IPS-11a (cell line): ENCODE data around the gene ATP11A.

Source experiments
- H3K4me3 ChIP-seq: one replicate; pipeline ENCODE4 v1.5.1; 2013; ENCODE audit warnings: low read depth, low read length, control low read depth

ATP11A gene

DNA sequence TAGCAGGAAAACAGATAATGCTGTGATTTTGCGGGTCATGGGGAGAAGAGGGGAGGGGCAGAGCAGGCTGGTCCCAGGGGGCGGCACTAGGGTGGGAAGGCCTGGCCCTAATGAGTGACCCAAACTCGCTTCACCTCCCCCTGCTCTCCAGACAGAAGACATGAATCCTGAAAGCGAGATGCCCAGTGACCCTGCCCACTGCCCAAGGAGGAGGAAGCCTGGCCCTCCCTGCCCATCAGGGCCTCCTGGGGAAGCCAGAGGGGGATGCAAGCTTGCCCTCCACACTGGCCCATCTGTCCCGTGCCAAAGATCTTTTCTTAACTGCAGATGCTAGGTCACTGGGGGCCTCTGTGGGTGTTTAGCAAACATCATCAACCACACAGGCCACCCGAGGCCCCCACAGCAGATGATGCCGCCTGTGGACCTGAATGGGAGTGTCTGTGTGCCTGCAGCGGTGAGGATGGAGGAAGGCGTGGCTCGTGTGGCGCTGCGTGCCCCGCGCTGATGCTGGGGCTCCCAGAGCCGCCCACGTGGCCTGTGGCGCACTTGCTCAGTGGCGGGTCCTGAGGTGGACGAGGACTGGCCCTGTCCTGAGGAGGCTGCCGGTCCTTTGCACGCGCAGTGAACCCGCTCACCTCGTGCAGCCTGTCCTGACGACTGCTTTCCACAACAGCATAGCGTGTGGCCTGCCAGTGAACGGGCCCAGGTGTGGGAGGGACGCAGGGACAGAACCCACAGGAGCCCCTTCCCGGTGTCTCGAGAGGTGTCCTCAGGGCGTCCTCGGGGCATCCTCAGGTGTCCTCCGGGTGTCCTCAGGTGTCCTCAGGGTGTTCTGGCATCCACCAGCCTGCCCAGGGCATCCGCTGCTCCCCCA is 198.6 kb downstream of the ATP11A start:
- no peak overlapping the region for H3K4me3 ChIP-seq

DNA sequence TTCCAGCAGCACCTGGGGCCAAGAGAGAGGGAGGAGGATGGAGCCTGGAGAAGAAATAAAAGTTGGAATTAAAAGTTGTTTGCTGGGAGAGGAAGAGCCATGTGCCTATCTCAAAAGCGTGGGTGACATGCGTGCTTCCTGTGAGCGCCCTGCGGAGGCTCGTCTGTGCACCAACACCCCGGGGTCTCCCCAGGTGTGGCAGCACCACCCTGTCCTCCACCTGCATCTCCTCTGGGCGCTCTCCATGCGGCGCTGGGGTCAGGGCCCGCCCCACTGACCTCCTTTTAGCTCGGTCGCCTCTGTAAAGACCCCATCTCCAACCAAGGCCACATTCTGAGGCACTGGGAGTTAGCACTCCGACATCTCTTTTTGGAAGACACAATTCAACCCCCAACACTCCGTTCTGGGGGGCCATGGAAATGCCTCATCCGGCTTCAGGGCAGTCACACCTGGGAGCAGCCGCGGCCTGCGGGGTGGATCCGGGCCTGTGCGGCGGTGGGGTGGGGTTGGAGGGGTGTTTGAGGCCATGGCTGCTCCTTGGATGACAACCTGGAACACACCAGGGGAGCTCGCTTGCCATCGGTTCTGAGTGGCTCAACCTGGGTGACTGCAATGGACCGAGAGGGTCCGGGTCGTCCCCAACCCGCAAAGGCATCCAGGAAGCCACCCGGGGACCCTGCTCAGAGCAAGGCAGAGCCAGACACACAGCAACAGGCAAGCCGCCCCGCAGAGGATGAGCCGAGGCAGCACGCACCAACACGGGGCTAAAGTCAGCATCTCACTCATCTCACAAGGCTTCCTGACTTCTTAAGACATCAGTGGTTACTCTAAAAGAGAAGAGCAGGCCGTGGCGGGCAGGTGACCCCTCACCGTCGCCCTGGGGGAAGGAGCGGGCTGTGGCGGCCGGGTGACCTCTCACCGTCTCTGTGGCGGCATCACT is 199.8 kb downstream of the ATP11A start:
- H3K4me3 ChIP-seq, result no peak overlapping the region

DNA sequence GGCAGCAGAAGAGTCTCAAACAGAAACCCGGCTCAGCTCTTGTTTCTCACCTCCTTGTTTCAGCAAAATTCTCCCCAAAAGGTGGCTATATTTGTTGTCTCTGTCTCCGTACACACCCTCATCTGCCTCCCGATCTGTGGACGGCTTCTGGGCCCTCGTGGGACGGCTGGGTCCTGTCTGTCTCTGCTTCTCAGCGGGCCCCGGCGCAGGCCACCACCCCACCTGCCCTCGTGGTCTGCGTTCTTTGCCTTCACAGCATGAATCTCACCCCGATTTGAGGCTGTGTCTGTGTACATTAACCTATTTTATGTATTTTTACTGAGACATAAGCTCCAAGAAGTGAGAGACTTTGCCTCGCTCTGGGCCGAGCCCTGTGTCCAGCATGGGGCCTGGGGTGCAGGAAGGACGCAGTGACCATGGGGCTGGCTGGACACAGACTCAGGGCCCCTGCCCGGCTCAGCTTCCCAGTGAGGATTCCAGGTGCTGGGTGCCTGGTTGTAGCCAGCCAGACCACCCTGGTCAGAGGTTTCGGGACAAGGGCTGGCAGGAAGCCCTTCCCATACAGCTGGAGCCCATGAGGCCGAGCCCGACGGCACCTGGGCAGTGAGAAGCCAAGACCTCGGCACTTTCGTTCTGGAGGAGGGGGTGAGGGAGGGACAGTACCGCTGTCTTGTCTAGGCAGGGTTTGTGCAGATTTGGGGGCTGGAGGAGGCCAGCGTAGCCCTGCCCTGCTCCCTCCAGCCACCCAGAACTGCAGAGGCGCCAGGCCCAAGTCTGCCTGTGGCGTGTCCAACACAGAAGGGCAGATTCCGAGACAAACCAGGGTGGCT is 200.7 kb downstream of the ATP11A start:
- H3K4me3 ChIP-seq, result no peak overlapping the region

DNA sequence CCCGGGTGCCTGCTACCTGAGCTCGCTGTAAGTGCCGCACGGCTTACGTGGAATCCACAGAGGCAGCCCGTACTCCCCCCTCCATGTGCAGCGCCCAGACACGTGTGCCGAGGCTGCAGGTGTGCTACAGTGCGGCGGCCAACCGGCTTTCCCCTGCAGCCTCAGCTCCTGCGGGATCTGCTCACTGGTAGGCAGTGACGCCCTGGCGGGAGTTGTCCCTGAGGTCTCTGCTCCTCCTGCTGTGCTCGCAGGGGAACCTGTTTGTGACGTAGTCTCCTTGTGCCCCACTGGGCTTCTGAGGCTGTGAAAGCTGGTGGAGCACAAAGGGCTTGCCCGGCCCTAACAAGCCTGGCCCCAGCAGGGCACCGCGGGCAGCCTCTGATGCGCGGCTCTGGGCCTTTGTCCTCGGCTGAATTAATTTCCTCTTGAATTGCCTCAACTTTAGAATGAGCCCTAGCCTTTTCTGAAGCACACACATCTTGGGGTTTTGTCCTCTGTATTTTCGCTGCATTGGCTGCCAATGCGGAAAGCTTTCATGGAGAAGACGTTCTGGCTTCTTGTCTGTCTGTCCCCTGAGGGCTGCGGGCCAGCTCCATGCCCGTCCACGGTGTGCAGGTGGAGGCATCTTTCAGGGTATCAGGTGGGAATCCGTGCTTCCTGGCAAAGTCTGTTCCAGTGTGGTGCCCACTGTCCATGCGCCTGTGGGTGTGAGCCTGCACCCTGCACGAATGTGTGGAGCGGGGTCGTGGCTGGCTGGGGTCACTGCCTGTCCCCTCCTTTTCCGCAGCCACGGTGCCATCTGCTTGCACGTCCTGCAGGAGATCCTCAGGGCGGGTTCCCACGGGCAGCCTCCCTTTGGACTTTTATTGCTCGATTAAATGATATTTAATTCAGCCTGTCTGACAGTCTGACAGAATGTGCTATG is 201.9 kb downstream of the ATP11A start:
- no peak overlapping the region for H3K4me3 ChIP-seq

DNA sequence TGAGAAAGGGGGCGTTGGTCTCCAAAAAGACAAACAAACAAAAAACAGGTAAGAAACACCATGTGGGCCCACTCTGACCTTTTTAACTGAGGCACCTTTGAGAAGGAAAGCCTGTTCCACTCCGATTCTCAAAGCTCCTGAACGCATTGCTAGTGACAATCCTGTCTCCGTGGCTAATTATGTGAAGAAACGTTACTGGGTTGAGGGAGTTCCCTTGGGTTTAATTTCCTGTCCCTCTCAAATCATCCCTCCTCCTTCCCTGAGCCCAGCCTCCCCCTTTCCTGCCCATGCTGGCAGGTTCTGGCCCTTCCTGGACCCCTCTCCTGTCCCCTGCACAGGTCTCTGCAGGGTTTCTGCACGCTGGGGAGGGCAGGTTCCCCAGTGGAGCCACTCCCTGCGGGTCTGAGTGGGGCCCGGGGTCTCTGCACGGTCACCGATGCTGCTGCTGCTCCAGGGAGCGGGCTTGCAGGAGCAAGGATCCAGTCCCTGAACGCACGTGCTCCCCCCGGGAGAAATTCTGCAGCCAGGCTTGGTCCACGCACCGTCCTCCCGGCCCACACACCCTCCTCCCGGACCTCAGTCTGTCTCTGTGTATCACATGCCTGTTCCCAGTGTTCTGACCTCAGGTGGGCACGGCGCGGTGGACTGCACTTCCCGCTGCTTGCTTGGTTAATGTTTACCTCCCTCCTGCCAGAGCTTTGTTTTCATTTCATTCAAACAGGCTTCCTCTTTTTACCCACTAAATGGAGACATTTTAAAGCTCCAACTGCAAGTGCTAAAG is 202.8 kb downstream of the ATP11A start:
- no peak overlapping the region for H3K4me3 ChIP-seq

DNA sequence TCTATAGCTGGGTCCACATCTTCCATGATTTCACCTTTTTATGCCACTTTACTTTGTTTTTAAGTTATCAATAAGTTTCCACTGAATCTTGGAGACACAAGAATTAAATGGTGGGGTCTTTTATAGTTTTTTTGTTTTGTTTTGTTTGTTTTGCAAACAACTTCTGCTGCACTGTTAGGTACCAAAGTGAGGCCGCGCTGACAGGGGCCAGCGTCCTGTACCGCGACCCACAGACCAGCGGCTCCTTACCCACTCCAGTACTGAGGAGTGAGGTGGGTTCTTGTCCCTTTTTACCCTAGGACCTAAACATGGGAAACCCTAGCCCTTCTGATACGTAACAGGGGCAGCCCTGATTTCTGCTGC is 203.3 kb downstream of the ATP11A start:
- H3K4me3 ChIP-seq, result no peak overlapping the region

DNA sequence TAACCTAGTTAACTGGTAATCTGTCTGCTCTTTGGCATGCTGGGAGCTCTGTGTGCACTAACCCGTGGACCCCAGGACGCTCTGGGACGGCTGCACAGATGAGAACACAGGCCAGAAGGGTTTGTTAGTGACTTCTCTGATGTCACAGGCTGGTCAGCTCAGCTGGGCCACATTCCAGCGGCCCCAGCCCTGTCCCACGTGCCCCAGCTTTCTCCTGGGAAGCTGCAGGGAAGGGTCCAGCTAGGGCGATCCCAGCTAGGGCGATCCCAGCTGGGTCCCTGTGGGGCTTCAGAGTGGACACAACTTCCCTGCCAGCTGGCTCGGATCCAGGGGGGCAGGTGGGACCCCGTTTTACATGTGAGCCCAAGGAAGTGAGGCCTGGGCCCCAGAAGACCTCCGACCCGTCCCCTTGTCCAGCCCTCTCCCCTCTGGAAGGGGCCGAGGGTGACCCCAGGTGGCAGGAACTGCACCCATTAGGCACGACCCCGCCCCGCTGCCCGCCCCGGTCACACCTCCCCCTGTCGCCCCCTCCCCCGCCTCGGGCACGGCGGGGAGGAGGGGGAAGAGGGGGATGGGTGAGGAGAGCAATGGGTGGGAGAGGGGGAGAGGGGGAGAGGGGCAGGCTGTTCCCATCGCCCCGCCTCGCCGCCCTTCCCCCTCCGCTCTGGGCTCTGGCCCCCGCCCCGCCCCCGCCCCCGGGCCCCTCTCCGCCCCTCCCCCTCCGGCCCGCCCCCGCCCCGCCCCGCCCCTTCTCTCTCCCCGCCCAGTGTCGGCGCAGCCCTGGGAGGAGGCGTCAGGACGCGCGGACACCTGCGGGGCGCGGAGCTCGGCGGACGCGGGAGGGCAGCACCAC is 204.0 kb downstream of the ATP11A start:
- H3K4me3 ChIP-seq, result peak overlapping the region; percentile 24

DNA sequence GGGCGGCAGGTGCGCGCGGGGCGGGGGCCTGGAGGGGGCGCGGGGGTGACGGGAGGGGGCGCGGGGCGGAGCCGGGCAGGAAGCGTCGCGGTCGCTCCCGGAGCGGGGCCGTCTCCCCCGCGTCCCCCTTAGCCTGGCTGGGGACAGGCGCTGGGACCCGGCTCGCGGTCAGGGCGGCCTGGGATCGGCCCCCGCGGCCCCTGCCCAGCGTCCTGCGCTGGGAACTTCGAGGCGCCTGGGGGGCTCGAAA is 204.5 kb downstream of the ATP11A start:
- H3K4me3 ChIP-seq, result peak overlapping the region; percentile 40

DNA sequence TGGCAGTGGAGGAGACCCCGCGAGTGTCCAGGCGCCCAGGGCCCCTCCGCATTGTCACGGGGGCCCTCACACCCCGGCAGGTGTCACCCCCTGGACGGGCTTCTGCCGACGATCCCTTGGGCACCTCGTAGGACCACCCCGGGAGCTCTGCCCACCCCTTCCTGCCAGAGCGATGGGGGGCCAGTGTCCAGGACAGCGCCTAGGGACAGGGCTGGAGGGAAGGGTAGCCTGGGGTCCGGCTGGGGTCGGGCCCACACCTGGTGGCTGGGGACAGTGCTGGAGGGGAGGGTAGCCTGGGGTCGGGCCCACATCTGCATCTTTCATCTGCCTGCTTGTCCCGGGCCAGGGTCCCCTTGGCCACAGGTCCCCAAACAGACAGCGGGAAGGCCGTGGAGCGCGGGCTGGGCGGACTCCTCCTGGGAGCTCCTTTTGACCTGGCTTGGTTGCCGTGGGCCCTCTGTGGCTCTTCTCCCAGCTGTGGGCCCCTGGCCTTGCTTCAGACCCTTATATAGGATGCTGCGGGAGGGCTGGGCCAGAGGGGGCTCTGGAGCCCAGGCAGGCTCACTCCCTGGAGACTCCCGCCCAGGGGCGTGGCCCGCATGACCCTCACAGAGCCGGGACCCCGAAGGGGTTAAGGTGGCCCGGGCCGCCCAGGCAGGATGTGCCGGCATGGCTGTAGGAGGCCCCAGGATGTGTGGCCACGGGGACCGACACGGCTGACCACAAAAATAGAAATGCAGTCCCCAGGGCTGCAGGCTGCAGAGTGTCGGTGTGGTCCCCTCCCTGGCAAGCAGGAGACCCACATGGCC is 205.0 kb downstream of the ATP11A start:
- peak overlapping the region; percentile 40 for H3K4me3 ChIP-seq

DNA sequence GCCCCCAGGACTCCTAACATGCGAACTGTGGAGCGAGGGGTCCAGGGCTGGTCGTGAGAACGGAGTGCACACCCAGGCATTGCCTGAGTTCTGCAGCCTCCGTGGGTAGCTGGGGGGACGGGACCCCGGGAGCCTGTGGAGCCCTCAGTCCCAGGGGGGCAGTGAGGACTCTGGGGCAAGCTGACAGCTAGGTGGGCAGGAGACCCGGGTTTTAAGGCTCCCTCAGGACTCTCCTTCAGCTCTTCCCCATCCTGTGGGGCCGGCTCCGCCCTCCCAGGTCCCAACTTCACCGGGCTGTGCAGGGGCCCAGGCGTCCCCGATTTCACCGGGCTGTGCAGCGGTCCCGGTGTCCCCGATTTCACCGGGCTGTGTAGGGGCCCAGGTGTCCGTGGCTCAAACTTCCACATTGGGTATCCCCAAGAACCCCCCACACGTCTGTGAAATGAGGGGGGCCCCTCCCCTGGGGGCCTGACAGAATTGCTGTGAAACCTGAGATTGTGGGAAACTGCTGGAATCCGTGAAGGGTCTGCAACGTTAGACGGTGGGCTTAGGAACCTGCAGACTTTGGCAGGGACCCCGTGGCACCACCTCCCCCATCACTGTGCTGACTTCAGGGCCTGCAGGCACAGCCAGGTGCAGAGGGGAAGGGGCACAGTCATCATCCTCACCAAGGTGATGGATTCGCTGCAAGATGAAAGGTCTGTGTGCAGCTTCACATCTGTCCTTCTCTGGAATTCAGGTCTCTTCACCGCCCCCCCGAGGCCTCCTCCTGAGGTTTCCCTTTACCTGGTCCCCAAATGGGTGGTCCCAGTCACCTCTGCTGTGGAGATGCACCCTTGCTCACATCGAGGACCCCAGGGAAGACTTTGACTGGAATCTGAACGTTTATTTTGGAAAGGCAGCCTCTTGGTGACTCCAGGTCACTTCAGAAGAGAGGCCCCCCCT is 206.0 kb downstream of the ATP11A start:
- no peak overlapping the region for H3K4me3 ChIP-seq

DNA sequence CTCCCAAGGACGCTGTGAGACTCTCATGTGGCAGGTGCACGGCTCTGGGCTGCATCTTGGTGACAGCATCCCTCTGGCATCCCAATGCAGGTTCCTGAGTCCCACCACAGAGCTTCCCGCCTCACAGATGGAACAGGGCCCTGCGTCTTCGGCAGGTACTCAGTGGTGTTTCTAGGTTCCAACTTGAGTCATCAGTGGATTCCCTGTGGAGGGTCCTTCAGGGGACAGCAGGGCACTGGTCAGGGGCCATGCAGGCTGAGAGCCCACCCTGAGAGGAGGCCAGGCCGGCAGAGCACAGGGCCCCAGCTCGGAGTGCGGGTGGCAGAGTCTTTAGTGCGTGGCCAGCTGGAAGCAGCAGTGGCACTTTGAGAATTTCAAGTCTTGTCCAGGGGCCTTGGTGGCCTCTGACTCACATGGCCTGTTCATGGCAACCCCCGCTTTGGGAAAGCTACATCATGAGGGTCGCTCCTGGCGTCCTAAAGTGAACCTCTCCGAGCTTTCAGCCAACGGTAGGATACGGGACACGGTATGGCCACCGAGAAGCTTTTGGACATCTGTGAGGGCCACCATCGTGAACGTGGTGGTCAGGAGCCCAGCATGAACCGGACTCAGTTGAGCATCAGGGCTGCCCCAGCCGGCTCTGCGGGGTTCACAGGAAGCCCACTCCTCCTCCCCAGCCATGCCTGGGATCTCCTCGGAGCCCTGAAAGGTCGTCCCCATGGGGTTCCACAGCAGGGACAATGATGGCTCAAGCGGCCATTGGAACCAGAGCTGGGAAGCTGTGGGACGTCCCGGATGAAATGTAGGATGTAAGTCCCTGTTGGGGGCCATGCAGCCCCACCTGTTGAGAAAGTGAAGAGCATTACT is 207.1 kb downstream of the ATP11A start:
- H3K4me3 ChIP-seq, result no peak overlapping the region

DNA sequence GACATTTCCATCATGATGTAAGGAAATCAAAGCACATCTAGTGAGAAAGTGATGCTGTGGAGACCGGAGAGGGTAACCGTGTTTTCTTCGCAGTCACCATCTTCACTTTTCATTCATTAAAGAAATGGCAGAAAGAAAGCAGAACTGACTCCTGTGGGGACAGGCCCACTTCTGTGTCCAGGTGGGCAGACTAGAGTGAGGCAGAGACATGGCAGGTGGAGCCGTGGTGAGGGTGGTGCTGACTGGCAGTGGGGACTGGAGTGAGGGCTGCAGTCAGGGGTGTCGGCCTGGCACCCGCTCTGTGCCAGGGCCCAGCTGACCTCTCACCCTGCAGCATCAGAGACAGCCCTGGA is 207.7 kb downstream of the ATP11A start:
- no peak overlapping the region for H3K4me3 ChIP-seq

DNA sequence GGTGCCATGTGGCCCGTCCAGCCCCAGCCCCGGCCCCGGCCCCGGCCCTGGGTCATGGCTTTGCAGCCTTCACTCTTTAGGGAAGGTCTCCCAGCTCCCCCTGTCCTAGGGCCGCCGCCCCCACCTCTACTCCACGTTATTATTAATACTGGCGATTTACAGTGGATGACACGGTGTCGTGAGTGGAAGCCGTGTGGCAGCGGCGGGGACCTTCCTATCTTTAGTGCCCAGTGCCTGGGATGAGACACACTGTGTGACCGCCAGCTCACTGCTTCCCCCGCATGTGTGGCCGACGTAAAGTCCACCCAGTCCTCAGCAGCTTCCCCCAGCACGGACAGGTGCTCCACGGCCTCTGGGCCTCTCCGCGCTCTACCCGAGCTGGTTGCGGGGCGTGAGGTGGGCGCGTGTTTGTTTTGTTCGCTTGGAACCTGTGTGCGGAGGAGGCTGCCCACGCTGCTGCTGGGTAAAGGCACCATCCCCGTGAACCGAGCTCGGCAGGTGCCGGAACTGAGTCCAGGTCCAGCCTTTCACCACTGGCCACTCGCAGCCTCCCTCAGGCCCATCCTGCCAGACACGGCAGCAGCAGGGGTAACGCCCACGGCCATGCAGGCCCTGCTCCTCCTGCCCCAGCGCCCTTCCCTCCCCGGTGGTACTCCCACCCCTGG is 208.2 kb downstream of the ATP11A start:
- H3K4me3 ChIP-seq, result no peak overlapping the region

DNA sequence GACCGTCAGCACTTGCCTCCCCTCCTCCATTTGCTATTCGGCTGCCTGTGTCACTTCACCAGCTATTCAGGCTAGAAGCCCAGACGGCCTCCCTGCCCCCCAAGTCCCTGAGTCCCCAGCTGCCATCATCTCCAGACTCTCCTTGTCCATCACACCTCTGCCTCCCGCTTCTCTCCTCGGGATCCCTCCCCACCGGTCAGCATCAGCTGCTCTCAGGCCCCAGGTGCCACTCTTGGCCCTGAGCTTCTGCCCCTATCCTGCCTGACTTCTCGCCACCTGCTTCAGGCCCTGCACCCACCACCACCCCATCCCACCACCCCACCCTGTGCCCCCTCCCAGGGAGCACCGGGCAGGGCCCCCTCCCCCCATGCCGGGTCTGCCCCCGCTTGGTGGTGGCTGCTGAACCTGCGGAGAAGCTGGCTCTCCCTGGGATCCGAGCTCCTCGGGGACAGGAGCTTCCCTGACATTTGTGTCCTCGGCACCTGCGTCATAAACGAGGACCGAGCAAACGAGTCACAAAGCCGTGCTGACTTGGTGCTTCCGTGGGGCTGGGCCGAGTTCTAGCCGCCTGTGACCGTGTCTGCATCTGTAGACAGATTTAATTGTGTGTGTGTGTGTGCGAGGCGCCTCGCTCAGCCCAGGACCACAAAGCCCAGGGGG is 208.9 kb downstream of the ATP11A start:
- no peak overlapping the region for H3K4me3 ChIP-seq
